SW480 (cell line): ENCODE results near the gene KRT86.
"Not testable (repeated sequence)": the region's sequence is repeated elsewhere in the genome, so short reads cannot be mapped to it uniquely, and the experiment has no call there.

ENCODE experiments used
- DNase-seq: peaks from one replicate; pipeline ENCODE4 v3.0.0-alpha.2; 2016; ENCODE audit warnings: low spot score

KRT86 gene

GRCh38 chr12:52252175-52252615 lies 22.2 kb upstream of the KRT86 start:
- not testable (repeated sequence) for DNase-seq

- DNase-seq: no peak
Observed at GRCh38 chr12:52252728-52253343, 21.6 kb upstream of the KRT86 start.

GRCh38 chr12:52253391-52254179 lies 20.9 kb upstream of the KRT86 start:
- no peak for DNase-seq

- DNase-seq: no peak
Observed at GRCh38 chr12:52254180-52254964, 20.1 kb upstream of the KRT86 start.

GRCh38 chr12:52254965-52255751 lies 19.3 kb upstream of the KRT86 start:
- DNase-seq: no peak

GRCh38 chr12:52255926-52256583 lies 18.4 kb upstream of the KRT86 start:
- DNase-seq: no peak

GRCh38 chr12:52256584-52256935 lies 17.9 kb upstream of the KRT86 start:
- no peak for DNase-seq

GRCh38 chr12:52257074-52257551 lies 17.3 kb upstream of the KRT86 start:
- no peak for DNase-seq

GRCh38 chr12:52257922-52258321 lies 16.5 kb upstream of the KRT86 start:
- DNase-seq: not testable (repeated sequence)

- DNase-seq: no peak
Observed at GRCh38 chr12:52258335-52258901, 16.0 kb upstream of the KRT86 start.

GRCh38 chr12:52259657-52260243 lies 14.7 kb upstream of the KRT86 start:
- DNase-seq: no peak

- DNase-seq: no peak
Observed at GRCh38 chr12:52260361-52261207, 13.9 kb upstream of the KRT86 start.

GRCh38 chr12:52261208-52261484 lies 13.3 kb upstream of the KRT86 start:
- DNase-seq: no peak

- DNase-seq: no peak
Observed at GRCh38 chr12:52262286-52262685, 12.2 kb upstream of the KRT86 start.

- no peak for DNase-seq
Observed at GRCh38 chr12:52263761-52264434, 10.5 kb upstream of the KRT86 start.

GRCh38 chr12:52264435-52264825 lies 10.0 kb upstream of the KRT86 start:
- no peak for DNase-seq

- no peak for DNase-seq
Observed at GRCh38 chr12:52266514-52266913, 7.9 kb upstream of the KRT86 start.

- DNase-seq: no peak
Observed at GRCh38 chr12:52267266-52267665, 7.2 kb upstream of the KRT86 start.

- DNase-seq: no peak
Observed at GRCh38 chr12:52267699-52268098, 6.7 kb upstream of the KRT86 start.
